Measurements from ENCODE around the gene GDF15.

GDF15 gene

DNA sequence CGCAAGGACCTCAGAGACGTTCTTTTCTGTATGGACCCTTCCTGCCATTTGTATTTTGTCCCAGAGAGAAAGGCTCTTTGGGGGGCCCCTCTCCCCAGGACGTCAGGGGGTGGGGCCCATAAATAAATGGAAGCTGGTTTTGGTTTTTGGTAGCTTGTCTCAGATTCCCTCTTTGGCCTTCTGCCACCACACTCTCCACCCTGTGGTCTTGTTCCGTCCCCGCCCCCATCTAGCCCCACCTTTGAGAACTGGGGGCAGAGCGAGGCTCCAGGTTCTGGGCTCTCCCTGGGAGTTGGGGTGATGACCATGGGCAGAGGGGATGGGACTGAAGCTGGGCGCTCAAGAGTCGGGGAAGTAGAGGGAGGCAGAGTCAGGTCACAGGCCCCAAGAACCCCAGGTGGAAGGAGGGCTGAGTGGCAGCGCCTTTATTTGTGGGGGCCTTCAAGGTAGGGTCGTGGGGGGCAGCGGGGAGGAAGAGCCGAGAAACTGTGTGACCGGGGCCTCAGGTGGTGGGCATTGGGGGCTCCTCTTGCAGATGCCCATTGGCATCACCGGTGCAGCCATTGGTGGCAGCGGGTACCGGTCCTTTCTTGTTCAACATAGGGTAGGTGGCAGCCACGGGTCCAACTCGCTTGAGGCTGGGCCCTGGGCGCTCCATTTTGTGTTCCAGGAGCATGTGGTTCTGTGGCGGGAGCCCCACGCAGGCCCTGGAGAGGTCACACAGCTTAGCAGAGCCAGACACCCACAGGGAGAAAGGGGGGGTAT lies 48.6 kb downstream of the GDF15 start:
- TF ChIP-seq, protein P1, sequence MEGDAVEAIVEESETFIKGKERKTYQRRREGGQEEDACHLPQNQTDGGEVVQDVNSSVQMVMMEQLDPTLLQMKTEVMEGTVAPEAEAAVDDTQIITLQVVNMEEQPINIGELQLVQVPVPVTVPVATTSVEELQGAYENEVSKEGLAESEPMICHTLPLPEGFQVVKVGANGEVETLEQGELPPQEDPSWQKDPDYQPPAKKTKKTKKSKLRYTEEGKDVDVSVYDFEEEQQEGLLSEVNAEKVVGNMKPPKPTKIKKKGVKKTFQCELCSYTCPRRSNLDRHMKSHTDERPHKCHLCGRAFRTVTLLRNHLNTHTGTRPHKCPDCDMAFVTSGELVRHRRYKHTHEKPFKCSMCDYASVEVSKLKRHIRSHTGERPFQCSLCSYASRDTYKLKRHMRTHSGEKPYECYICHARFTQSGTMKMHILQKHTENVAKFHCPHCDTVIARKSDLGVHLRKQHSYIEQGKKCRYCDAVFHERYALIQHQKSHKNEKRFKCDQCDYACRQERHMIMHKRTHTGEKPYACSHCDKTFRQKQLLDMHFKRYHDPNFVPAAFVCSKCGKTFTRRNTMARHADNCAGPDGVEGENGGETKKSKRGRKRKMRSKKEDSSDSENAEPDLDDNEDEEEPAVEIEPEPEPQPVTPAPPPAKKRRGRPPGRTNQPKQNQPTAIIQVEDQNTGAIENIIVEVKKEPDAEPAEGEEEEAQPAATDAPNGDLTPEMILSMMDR (conservative IDR thresholded peaks at IDR 0.05; ENCODE audit: low read depth, low read length): no peak
- peak overlapping the region; percentile 25 for H3K4me3 ChIP-seq (ENCODE audit: low read length)
- no peak for DNase-seq (ENCODE audit: low read depth)

DNA sequence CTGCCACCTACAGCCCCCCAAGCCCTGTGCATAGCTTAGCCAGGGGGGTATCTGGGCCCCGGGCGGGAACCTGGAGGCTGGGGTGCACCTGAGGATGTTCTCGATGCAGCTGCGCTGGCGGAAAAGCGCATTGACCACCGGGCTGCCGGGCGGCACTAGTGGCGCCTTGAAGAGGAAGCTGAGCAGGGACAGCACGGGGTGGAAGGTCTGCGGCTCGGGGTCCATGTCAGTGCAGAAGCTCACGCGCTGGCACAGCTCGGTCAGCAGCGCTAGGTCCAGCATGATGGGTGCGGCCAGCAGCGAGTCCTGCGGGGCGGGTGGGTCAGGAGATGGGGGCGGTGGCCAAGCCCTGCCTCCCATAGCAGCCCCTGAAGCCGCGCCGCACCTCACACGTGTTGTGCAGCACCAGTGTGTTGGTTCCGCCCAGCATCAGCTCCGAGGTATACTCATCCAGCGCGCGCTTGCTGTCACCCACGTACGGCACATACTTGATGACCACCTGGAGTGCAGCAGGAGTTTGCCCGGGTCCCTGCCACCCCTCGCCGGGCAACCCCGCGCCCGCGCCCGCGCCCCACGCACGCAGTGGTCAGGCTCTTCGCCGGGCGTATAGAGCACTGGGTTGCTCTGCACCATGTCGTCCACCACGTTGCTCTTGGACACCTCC lies 49.4 kb downstream of the GDF15 start:
- TF ChIP-seq, protein P1 (conservative IDR thresholded peaks at IDR 0.05; ENCODE audit: low read depth, low read length): no peak
- no peak for DNase-seq (ENCODE audit: low read depth)
- no peak overlapping the region for H3K4me3 ChIP-seq (ENCODE audit: low read length)

DNA sequence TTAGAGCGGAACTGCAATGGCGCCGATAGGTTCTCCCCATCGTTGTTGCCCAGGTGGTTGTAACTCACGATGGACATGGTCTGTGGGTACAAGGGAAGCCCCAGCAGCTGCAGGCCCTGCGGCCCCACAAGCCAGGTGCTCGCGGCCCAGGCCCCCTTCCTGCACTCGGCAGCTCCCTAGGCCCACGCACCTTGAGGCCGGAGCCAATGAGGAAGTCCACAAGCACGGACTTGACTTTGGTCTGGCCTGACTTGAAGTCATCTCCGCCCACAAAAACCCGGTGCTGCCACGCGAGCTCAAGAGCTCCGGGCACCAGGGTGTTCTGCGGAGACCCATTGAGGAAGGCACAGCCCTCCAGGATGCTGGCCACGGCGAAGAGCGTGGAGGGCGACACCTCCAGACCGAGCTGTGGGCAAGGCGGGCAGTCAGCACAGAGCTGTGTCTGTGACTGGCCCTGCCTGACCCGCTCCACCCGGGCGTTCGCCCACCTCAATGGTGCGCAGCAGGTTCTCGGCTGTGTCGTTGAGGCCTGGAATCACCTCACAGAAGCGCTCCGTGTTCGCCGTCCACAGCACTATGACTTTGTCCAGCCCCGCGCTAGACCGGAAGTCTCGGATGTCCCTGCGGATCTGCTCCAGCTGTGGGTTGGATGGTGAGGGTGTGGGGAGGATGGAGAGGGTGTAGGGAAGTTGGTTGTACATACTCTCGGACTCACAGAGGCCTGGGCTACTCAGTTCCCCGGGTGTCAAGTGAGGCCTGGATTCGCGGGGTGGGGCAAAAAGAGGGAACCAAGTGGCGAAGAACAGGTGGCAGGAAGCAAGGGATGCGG lies 50.1 kb downstream of the GDF15 start:
- TF ChIP-seq, protein P1 (conservative IDR thresholded peaks at IDR 0.05; ENCODE audit: low read depth, low read length): no peak
- DNase-seq (ENCODE audit: low read depth): no peak
- peak overlapping the region; percentile 67 for H3K4me3 ChIP-seq (ENCODE audit: low read length)

DNA sequence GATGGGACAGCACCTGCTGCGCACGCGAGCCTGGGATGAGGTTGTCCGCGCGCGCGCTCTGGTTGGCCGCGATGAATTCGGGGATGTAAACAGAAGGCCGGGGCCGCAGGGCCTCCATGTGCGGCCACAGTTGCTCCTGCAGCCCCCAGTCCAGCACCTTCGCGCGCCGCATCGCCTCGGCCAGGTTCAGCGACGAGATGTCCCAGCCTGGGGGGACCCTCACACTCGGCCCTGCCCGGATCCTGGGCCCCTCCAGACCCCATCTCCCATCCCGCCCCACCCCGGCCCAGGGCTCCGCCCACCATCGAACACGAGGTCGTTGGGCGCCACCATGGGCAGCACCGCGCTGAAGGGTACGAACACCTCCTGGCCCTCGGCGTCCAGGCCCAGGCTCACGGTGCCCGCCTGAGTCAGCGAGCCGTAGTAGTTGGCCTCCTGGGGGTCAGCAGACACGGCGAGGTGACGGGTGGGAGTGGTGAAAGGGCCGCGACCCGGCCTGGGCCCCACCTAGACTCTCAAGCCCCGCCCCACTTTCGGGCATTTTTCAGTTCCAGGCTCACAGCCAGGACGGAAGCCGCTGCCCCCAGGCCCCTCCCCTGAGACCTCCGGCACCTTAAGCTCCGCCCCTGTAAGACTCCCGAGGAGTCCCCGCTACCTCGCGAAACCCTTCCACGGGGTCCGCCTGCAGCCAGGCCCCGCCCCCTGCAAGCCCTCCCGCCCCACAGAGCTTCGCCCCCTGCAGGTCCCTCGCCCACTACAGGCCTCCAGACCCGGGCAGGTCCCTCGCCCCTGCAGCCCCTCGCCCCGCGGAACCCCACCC lies 50.9 kb downstream of the GDF15 start:
- H3K4me3 ChIP-seq (ENCODE audit: low read length): peak overlapping the region; percentile 67
- TF ChIP-seq, protein P1 (conservative IDR thresholded peaks at IDR 0.05; ENCODE audit: low read depth, low read length): no peak
- DNase-seq (ENCODE audit: low read depth): peak; percentile 76

DNA sequence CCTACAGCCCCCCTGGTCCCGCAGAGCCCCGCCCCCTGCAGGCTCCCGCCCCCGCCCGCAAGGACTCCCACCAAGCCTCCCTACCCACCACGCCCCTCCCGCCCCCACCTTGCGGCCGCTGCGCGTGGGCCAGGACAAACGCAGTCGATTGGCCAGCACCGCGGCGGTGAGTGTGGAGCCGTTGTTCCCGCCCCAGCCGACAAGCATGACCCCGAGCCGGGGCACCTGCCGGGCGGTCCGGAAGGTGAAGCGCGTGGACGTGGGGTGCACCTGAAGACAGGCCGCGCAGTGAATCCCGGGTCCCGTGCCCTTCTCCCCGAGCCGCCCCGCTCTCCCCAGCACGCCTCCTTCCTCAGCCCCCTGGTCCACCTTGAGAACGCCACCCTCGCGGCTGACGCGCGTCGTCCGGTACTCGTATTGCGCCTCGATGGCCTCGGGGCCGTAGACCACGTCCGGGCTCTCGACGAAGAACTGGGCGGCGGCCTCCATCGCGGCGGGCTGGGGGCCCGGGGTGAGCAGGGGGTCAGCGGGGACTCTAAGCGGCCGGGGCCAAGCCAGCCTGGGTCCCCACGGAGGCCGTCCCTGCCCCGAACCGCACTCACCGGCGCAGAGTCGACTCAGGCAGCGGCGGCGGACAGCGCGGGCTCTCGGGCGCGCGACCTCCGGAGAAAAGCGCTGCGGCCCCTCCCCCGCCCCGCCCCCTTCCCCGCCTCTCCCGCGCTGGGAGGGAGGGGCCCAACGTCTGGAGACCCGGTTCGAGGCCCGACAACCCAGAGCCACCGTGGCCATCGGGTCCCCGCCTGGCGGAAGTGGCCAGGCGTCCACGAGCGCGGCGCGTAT lies 51.8 kb downstream of the GDF15 start, which contains the start of gene ISYNA1:
ISYNA1 (minus strand) TSS at position 643 of the 840 bp plus-strand sequence; CDS start at position 489, 154 bp downstream.
- TF ChIP-seq, protein P1 (conservative IDR thresholded peaks at IDR 0.05; ENCODE audit: low read depth, low read length): no peak
- H3K4me3 ChIP-seq (ENCODE audit: low read length): peak within 1 kb of the TSS; percentile 67
- DNase-seq (ENCODE audit: low read depth): no peak
